Loucy (cell line): ENCODE measurements around the gene IQGAP3.

Source experiments
- H2AFZ ChIP-seq: fragments of 200-600 bp; sonication (generic); 2 replicates; pipeline ENCODE4 v1.6.0; 2016; ENCODE audit warnings: antibody characterized with exemption, mild to moderate bottlenecking, low read length, moderate library complexity
- H3F3A ChIP-seq: fragments of 200-600 bp; 2 replicates; pipeline ENCODE4 v1.6.0; 2016; ENCODE audit warnings: antibody characterized with exemption, low read depth, mild to moderate bottlenecking
- H3K27me3 ChIP-seq: fragments of 200-600 bp; sonication (generic); 2 replicates; pipeline ENCODE4 v1.6.1; 2014; ENCODE audit warnings: low read length, mild to moderate bottlenecking; ENCODE audit not compliant: insufficient read depth, poor library complexity, severe bottlenecking
- H3K36me3 ChIP-seq: fragments of 200-600 bp; sonication (generic); 2 replicates; pipeline ENCODE4 v1.6.1; 2016; ENCODE audit warnings: low read length; ENCODE audit not compliant: insufficient read depth
- H3K4me1 ChIP-seq: fragments of 200-600 bp; sonication (generic); 2 replicates; pipeline ENCODE4 v1.5.1; 2014; ENCODE audit warnings: low read length, mild to moderate bottlenecking; ENCODE audit not compliant: insufficient read depth, poor library complexity, severe bottlenecking
- H3K4me2 ChIP-seq: fragments of 200-600 bp; sonication (generic); 2 replicates; pipeline ENCODE4 v1.6.0; 2014; ENCODE audit warnings: antibody characterized with exemption, low read length, low read depth, mild to moderate bottlenecking; ENCODE audit not compliant: poor library complexity, severe bottlenecking
- H3K4me3 ChIP-seq: fragments of 200-600 bp; sonication (generic); 2 replicates; pipeline ENCODE4 v1.5.1; 2014; ENCODE audit warnings: low read length, mild to moderate bottlenecking, mixed read lengths; ENCODE audit not compliant: poor library complexity, severe bottlenecking
- H3K79me2 ChIP-seq: fragments of 200-600 bp; sonication (generic); 2 replicates; pipeline ENCODE4 v1.6.1; 2014; ENCODE audit warnings: low read length; ENCODE audit not compliant: insufficient read depth
- H3K9ac ChIP-seq: fragments of 200-600 bp; sonication (generic); 2 replicates; pipeline ENCODE4 v1.6.0; 2014; ENCODE audit warnings: mild to moderate bottlenecking, low read depth, low read length, moderate library complexity; ENCODE audit not compliant: poor library complexity, severe bottlenecking
- H3K9me2 ChIP-seq: fragments of 200-600 bp; sonication (generic); replicated peaks from 2 replicates; pipeline ENCODE4 v1.6.1; 2016; ENCODE audit warnings: low read depth, low read length, mixed read lengths
- H3K9me3 ChIP-seq: fragments of 200-600 bp; sonication (generic); 2 replicates; pipeline ENCODE4 v1.6.1; 2014; ENCODE audit warnings: mild to moderate bottlenecking, antibody characterized with exemption, low read length, low read depth; ENCODE audit not compliant: insufficient read depth
- H4K20me1 ChIP-seq: fragments of 200-600 bp; sonication (generic); 2 replicates; pipeline ENCODE4 v1.6.0; 2014; ENCODE audit warnings: antibody characterized with exemption, low read length, mild to moderate bottlenecking; ENCODE audit not compliant: insufficient read depth, poor library complexity, severe bottlenecking
- EZH2phosphoT487 ChIP-seq: fragments of 200-600 bp; IDR thresholded peaks from 2 replicates; pipeline ENCODE4 v1.6.1; 2018; ENCODE audit warnings: antibody characterized with exemption, mild to moderate bottlenecking, moderate library complexity, borderline replicate concordance
- TF ChIP-seq, protein P1 (sequence below): fragments of 200-600 bp; sonication (generic); conservative IDR thresholded peaks from 2 replicates; pipeline ENCODE4 v1.5.1; 2014; ENCODE audit warnings: mild to moderate bottlenecking, antibody characterized with exemption, low read length

The IQGAP3 gene

DNA sequence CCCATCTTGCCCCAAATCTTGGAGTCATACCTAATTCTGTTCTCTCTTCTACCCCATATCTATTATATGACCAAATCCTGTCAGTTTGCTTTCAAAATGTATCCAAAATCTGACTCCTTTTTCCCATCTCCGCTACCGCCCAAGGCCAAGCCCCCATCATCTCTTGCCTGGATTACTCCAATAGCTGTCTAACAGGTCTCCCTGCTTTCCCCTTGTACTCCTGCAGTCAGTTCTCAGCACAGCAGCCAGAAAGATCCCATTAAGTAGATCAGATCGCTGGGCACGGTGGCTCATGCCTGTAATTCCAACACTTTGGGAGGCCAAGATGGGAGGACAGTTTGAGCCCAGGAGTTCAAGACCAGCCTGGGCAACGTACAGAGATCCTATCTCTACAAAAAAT lies 19.8 kb downstream of the IQGAP3 start:
- Histone ChIP-seq H3K4me2 (no peak overlapping the region), H3K4me3 (no peak overlapping the region), H3K9me3 (no peaks in the 10 kb centered on the region), H3K9me2 (no peaks in the 10 kb centered on the region), H3K27me3 (no peaks in the 10 kb centered on the region), H3K36me3 (peaks cover 9% of the 10 kb centered on the region; the same call in 1 of the 2 replicates), H3K79me2 (no peaks in the 10 kb centered on the region), H4K20me1 (no peaks in the 10 kb centered on the region), H3K4me1 (no peaks in the 10 kb centered on the region), H3K9ac (no peak overlapping the region), H2AFZ (no peak overlapping the region), H3F3A (no peaks in the 10 kb centered on the region)
- no peak for TF ChIP-seq EZH2phosphoT487

DNA sequence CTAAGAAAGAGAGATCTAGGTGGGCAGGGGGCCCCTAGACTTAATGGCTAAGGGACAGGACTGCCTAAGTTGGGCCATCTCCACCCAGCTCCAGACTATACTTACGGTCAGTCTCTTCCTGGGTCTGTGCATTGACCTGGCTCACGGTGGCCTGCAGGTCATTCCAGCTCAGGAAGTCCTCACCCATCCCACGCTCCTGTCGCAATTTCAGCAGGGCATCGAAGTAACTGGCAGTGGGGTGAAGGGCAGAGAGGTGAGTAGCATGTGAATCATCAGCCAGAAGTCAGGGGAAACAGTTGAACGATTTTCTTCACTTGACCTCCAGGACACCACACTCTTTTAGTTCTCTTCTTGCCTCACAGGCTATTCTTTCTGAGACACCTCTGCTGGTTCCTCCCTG lies 20.5 kb downstream of the IQGAP3 start:
- Histone ChIP-seq H3K9me2 (no peaks in the 10 kb centered on the region), H3K4me1 (no peaks in the 10 kb centered on the region), H3F3A (no peaks in the 10 kb centered on the region), H3K36me3 (peaks cover 10% of the 10 kb centered on the region; the same call in 1 of the 2 replicates), H3K9me3 (no peaks in the 10 kb centered on the region), H3K79me2 (no peaks in the 10 kb centered on the region), H3K9ac (no peak overlapping the region), H3K4me2 (no peak overlapping the region), H4K20me1 (no peaks in the 10 kb centered on the region), H3K4me3 (no peak overlapping the region), H2AFZ (no peak overlapping the region), H3K27me3 (no peaks in the 10 kb centered on the region)
- no peak for TF ChIP-seq EZH2phosphoT487
- TF ChIP-seq, protein P1, sequence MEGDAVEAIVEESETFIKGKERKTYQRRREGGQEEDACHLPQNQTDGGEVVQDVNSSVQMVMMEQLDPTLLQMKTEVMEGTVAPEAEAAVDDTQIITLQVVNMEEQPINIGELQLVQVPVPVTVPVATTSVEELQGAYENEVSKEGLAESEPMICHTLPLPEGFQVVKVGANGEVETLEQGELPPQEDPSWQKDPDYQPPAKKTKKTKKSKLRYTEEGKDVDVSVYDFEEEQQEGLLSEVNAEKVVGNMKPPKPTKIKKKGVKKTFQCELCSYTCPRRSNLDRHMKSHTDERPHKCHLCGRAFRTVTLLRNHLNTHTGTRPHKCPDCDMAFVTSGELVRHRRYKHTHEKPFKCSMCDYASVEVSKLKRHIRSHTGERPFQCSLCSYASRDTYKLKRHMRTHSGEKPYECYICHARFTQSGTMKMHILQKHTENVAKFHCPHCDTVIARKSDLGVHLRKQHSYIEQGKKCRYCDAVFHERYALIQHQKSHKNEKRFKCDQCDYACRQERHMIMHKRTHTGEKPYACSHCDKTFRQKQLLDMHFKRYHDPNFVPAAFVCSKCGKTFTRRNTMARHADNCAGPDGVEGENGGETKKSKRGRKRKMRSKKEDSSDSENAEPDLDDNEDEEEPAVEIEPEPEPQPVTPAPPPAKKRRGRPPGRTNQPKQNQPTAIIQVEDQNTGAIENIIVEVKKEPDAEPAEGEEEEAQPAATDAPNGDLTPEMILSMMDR, result no peak

DNA sequence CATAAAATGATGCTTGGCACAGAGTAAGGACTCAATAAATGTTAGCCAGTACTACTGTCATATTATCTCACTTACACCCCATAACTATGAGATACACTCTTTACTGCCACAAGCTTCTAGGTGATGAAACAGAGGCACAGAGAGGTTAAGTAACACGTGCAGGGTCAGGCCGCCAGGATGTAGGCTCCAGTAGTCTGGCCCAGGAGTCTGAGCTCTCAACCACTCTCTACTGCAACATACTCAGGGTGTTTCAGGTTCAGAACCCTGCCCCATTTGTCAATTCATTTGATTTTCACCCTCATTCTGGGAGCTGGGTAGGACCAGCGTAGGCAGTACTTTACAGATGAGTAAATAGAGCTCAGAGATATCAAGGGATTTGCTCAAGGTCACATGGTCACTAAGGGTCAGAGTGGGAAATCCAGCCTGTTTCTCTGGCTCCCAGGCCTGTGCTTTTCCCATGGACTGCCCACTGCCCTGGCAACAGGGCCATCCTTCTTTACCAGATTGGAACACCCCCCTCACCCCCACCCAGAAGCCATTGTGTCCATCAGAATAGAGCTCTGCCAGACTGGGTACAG lies 21.2 kb downstream of the IQGAP3 start:
- H3K9me3 ChIP-seq, result no peaks in the 10 kb centered on the region
- H3K79me2 ChIP-seq, result no peaks in the 10 kb centered on the region
- H2AFZ ChIP-seq, result no peak overlapping the region
- TF ChIP-seq, protein P1, result no peak
- TF ChIP-seq EZH2phosphoT487, result no peak
- H3K27me3 ChIP-seq, result no peaks in the 10 kb centered on the region
- no peaks in the 10 kb centered on the region for H3F3A ChIP-seq
- no peak overlapping the region for H3K9ac ChIP-seq
- H3K4me2 ChIP-seq, result no peak overlapping the region
- no peaks in the 10 kb centered on the region for H4K20me1 ChIP-seq
- peaks cover 10% of the 10 kb centered on the region; the same call in 1 of the 2 replicates for H3K36me3 ChIP-seq
- no peaks in the 10 kb centered on the region for H3K9me2 ChIP-seq
- no peaks in the 10 kb centered on the region for H3K4me1 ChIP-seq
- no peak overlapping the region for H3K4me3 ChIP-seq

DNA sequence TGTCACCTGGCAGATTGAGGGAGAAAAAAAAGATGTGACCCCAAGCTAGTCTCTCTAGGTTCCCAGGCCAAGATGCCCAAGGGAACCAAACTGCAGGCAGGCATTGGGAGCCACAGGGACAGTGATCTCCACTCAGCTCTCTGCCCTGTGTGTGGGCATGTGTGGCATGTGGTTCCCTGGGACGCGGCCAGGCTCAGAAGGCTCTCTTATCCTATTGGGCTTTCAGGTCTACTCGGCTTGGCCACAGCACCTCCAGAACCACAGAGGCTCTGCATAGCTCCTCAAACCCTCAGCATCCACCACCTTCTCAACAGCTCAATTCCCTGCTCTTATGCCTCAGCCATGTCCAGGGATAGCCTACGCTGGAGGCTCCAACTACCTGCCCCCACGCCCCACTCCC lies 22.0 kb downstream of the IQGAP3 start:
- Histone ChIP-seq H3K4me3 (no peak overlapping the region), H4K20me1 (no peaks in the 10 kb centered on the region), H3K36me3 (peaks cover 10% of the 10 kb centered on the region; the same call in 1 of the 2 replicates), H2AFZ (no peak overlapping the region), H3K79me2 (no peaks in the 10 kb centered on the region), H3F3A (no peaks in the 10 kb centered on the region), H3K9me2 (no peaks in the 10 kb centered on the region), H3K9ac (no peak overlapping the region), H3K4me2 (no peak overlapping the region), H3K9me3 (no peaks in the 10 kb centered on the region), H3K4me1 (no peaks in the 10 kb centered on the region), H3K27me3 (no peaks in the 10 kb centered on the region)
- TF ChIP-seq, protein P1, result no peak
- no peak for TF ChIP-seq EZH2phosphoT487
